COLO829 (cell line): ENCODE data around the gene SYNPO2.
A peak's percentile ranks its signal among the peaks of the same experiment; 100 is the strongest.
"Not testable (repeated sequence)": the region's sequence is repeated elsewhere in the genome, so short reads cannot be mapped to it uniquely, and the experiment has no call there.

Source experiments
- DNase-seq: peaks from one replicate; pipeline ENCODE4 v3.0.0; 2012; ENCODE audit warnings: low spot score

The SYNPO2 gene

DNA sequence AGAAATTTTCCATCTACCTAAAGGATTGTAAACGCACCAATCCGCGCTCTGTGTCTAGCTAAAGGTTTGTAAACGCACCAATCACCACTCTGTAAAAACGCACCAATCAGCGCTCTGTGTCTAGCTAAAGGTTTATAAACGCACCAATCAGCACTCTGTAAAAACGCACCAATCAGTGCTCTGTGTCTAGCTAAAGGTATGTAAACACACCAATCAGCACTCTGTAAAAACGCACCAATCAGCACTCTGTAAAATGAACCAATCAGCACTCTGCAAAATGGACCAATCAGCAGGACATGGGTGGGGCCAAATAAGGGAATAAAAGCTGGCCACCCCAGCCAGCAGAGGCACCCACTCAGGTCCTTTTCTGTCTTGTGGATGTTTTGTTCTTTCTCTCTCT is 10.1 kb upstream of the SYNPO2 start:
- DNase-seq = not testable (repeated sequence)

DNA sequence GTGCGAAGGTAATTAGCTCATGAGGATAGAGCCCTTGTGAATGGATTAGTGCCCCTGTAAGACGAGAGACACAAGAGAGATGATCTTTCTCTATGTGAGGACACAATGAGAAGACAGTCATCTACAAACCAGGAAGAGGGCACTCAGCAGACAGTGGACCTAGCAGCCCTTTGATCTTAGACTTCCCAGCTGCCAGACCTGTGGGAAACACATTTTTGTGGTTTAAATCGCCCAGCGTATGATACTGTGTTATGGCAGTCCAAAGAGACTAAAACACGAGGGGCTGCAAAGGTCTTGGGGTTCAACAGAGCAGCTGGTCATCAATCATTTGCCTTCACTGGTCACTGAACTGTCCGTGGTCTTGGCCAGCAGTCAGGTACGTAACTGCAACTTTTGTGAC is 9.2 kb upstream of the SYNPO2 start:
- DNase-seq = no peak

DNA sequence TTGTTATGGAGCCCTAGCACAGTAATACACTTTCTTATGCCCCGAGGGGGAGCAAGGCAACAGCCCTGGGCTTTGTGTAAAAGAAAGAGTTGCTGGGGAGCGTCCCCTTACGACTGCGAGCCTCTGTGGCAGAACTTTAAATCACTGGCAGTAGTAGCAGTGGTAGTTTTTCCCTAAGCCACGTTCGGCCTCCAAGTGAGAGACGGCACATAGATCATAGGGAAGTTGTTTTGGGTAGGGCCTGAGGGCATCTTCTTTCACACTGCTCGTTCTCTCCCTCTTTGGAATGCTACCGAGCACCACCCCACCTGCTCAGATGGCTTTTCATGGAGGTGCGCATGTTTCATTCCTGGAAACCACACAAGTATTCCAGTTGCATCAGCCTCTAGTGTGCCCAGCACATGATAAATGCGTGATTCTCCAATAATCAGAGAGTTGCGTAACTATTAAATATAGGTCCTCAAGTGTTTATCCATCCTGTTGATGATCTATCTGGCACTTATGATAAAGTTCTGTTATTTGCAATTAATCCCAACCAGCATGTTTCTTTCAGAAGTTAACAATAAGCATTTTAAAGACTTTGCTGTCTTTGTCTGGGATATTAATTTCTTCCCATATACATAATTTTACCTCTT is 7.0 kb upstream of the SYNPO2 start:
- DNase-seq = no peak

DNA sequence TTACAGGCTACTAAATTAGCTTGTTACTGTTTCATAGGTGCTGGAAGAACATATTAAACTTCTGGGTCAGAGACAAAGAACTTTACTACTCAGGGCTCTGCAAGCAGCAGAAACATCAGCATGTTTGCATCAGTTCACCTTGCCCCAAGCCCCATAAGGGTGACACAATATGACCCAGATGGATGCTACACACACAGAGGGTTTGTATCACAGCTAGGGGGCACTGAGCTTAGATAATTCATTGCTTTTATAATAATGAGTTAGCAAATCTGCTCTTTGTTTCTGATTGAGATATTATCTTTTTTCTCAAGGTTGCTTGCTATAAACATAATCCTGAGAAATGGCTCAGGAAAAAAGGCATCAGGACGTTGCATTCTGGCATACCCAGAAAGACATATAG is 4.8 kb upstream of the SYNPO2 start:
- no peak for DNase-seq

DNA sequence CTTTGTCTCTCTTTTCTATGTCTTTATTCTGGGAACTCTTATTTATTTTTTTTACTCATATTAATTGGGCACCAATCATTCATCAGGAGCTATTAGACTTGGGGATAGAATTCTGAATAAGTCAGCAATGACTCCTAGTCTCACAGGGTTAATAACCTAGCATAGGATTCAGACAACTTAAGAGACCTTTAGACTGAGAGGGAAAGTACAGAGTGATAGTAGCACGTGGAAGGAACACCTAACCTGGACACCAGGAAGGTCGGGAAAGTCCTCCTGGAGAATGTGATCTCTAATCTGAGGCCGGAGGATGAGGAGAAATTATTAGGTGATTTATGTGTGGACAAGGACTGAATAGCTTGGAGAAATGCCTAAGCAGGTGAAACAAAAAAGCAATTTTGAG is 3.9 kb upstream of the SYNPO2 start:
- DNase-seq = no peak

DNA sequence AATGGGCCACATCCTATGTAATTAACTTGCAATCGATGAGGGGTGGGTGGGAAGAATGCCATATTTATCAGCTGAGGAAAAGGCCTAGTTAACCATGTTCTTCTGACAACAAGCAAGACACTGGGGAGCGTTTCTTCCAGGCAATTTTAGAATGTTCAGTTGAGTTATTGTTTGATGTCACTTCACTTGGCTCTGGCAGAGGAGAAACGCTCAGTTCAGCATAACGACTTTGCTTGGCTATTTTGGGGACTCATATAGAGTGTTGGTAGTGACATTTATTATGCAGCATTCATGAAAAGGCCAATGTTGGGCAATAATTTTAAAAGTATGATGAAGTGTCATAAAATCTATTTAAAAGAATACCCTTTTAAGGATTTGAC is 648 bp downstream of the SYNPO2 start:
- no peak for DNase-seq

DNA sequence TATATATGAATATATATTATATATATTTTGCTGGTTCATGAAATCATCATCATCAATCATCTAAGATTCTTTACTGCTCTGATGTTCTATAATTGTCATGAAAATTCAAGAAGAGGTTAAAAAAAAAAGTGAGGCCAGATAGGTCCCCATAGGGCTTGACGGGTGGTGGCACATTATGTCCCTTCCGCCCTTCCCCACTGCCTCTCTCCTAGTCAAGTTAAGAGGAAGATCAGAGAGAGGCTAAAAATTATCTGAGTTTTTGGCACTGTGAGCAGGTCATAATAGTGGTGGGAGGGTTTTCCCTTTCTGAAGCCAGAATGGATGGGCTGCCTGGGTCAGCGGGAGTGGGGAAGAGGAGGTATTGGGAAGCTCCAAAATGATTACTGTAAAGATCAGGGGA is 5.4 kb downstream of the SYNPO2 start:
- DNase-seq = no peak

DNA sequence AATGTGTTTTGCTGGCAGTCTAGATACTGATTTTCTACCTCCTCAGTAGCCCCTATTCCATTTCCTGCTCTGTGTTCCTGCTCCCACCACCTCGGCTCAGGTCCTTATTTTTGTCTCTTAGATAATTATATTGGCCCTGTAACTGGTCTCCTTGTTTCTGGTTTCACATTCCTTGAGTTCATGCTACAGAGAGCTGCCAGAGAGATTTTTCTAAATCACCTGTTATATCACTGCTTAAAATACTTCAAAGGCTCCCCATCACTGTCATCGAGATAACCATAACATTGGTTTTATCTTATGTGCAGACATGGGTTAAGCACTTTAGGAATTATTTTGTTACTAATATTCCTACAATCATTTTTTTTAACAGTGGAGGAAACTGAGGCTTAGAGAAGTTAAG is 9.6 kb downstream of the SYNPO2 start:
- no peak for DNase-seq

DNA sequence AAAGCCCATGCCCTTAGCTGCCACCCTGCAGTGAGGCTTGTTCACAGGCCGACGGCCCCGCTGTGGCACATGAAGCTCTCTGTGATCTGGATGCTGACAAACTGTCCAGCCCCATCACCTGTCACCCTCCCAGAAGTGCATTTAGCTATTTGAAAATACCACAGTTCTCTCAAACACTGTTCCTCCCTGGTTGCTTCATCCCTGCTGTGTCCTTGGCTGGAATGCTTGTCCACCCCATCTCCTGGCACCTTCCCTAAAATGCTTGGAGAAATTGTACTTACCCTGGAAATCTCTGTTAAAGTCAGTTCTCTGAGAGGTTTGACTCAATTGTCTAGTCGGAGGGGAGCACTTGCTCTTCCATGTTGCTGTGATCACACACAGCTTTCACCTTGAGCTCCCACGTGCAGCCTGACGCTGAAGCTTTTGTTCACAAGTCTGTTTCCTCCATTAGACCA is 10.1 kb downstream of the SYNPO2 start:
- no peak for DNase-seq

DNA sequence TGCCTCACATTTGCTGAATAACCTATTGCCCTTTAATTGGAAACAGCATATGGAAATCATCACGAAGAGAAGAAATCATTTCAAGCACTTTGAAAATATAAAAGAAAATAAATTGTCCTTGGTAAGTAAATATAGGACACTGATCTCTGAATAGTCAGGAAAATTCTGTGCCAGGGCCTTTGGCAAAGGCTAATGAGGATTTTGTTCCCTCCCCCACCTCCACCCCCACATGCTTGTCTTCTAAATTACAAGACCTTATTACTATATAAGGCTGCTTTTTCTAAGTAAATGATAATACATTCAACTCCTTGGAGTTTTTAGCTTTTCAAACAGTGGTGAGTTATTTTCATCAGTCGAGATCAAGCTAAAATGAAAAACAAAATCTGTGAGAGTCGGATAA is 15.8 kb downstream of the SYNPO2 start:
- no peak for DNase-seq

DNA sequence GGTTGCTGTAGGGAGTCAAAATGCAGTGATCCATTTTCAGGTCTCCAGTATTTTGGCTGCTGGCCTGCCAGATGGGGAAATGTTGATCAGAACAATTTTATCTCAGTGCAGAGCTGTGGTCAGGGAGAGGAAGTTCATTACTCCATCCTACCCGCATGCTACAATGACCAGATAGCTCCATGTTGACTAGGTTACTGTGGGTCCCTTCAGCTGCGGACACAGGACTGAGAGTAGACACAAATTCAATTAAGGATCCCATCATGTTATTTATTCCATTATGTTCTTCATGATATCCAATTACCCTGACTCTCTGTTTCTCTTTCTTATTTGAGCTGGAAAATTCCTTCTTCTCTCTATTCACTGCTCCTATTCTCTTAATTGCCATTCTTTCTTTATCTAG is 16.3 kb downstream of the SYNPO2 start:
- DNase-seq = no peak

DNA sequence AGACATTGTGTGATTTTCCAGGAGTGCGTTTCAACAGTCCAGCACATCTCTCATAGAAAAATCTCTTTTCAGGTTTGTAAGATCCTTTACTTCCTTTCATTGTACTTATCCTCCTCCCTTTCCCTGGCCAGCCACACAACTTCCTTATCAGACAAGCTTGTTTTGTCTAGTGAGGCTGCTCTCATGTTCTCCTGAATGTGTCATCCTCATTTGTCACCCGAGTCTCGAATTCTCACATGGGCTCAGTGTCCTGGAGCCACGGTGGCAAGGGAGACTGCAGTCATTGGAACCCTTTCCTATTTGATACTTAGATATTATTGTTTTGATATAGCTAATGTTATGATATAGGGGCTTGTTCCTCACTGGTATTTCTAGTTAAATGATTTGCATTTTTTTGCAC is 16.9 kb downstream of the SYNPO2 start:
- DNase-seq = no peak

DNA sequence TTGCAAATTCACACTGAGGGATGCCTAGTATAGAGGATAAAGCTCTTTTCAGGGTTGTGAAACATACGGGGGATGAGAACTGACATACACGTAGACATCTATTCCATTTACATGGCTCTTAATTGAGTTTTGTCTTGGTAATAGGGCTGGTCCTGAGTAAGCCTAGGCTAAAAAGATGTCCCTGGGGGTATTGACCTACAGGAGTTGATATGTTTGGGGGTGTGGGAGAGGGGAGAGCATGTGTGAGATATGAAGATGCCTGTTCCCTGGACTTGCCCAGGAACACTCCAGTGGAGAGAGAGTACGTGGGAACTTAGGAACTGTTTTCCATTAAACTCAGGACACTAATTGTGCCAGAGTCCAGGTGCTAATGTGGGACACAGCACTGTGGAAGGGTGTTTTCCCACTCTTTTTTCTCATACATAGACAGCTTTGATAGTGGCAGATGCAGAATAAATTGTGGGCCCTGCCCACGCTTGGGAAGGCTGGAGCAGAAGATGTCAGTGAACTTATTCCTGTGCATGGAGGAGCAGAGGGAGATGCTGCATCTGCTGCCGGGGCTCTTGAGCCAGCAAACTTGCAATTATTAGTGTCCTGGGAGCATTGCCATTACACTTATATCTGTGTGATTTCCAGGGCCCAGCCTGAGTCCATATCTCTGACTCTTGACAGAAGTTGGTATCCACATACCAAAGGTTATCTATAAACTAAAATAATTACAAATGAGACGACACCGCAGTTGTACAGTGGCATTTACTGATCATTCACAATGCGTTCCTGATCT is 20.7 kb downstream of the SYNPO2 start:
- DNase-seq = no peak

DNA sequence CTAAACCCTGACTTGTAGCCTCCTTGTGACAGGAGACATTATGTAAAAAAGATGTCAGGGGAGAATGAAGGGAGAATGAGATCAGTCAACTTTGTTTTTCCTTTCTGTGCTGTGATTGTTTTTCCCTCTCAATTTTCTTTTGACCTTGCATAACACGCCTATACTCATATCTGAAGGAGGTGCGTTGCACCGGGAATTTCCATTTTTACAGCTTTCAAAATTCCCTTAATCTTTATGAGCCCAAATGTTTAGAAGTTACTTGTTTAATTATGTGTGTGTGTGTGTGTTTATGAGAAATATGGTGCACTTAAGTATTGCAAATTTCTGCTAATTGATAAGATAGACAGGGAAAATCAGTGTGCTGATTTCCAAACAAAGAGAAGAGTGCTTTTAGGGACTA is 21.6 kb downstream of the SYNPO2 start:
- no peak for DNase-seq

DNA sequence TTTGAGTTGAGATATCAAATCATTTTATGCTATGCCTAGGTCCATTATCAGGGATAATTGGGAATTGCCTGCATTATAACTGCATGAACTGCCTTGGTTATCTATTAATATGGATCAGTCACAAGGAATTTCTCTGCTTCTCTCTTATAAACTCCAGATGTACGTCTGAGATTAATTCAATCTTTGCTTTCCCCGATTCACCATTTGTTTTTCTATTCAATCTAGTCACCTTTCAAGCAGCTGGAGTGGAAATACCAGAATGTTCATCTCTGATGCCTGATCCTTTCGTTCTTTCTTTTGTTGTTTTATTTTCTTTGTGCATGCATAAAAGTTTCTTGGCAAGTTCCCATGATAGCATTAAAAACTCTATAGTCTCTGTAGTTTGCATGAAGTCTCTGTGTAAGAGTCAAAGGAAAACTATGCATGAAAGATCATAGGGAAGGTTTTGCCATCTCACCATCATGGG is 22.6 kb downstream of the SYNPO2 start:
- DNase-seq = no peak

DNA sequence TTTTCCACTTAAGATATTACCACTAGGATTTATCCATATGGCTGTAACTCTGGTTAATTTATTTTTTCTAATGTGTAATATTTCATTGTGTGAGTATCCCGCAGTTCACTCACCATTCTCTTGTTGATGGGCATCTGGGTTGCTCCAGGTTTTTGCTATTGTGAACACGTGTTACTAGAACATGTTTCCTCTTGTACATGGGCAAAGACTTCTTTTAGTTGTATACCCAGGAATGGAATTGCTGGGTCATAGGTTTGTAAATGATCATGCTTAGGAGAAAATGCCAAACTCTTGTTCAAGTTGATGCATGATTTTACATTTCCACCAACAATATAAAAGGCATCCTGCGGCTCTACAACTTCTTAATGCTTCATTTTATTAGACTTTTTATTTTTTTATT is 26.8 kb downstream of the SYNPO2 start:
- DNase-seq = no peak

DNA sequence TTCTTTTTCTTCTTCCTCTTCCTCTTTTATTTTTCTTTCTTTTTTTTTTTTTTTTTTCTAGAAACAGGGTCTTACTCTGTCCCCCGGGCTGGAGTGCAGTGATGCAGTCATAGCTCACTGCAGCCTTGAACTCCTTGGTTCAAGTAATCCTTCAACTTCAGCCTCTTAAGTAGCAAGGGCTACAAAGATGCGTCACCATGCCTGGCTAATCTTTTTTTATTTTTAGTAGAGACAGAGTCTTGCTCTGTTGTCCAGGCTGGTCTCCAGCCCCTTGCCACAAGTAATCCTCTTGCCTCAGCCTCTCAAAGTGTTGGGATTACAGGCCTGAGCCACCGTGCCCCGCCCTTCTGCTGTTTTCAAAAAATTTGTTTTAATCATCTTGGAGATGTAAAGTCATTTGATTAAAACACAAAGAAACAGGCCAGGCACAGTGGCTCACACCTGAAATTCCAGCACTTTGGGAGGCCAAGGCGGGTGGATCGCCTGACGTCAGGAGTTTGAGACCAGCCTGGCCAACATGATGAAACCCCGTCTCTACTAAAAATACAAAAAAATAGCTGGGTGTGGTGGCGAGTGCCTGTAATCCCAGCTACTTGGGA is 28.1 kb downstream of the SYNPO2 start:
- no peak for DNase-seq

DNA sequence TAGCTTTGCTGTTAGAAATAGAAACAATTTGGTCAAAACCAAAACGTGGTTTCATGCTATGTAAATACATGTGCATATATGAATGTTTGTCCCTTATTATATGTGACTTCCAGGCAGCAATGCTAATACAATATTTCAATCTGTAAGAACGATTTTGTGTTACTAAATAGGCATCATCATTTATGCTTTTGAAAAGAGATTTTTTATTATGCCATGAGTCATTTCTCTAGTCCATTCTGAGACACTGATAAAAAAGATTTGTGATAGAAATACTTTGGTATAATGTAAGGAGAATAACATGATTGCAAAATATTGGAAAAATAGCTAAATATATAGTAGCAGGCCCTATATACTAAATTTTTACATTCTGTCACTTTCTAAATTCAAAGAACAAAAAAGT is 28.9 kb downstream of the SYNPO2 start:
- DNase-seq = no peak

DNA sequence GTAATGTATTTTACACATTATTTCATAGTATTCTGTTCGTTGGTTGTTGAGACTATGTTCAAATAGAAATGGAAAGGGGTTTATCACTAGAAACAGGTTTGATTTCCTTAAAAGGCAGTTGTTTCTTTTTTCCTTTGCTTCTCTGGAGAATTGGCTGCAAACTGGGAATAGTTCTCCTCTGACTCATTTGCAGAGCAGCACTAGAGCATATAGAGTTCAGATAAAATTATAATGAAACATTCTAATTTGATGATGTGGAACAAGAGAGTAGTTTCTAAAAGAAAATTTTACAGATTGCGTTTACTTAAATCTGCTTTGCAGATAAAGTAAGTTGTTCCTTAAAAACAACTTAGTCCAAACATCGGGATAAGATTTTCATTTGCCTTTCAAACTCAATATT is 29.7 kb downstream of the SYNPO2 start:
- DNase-seq = peak; percentile 63

DNA sequence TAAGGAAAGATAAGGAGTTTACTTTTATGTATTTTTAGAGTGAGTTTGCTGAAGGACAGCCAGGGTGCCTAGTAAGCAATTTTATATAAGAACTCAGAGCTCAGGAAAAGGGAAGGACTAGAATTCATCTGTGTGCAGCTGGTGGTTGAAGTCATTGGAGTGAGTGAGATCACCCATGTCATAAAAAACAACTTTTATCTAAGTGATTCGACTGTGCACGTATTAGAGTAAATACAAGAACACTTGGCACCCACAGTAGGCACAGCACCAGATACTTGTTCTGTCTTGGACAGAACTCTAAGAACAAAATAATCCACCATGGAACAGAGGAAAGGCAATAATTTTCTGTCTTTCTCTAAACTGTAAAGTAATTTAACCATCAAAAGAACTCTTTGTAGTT is 31.6 kb downstream of the SYNPO2 start:
- DNase-seq = no peak

DNA sequence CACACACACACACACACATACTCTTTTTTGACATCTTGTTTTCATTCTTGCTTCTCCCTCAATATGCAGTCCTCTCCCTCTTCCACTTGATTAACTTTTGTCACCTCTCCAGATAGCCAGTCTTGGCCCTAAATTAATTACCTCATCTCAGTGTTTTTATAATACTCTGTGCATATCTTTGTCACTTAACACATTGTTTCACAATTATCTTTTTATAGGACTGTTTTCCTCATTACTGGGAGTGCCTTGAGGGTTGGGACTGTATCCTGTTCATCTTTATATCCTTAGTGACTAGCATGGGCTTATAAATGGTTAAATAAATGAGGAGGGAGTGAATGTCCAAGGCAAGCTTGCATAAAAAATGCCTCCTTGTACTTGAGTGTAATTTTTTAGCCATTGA is 33.1 kb downstream of the SYNPO2 start:
- no peak for DNase-seq

DNA sequence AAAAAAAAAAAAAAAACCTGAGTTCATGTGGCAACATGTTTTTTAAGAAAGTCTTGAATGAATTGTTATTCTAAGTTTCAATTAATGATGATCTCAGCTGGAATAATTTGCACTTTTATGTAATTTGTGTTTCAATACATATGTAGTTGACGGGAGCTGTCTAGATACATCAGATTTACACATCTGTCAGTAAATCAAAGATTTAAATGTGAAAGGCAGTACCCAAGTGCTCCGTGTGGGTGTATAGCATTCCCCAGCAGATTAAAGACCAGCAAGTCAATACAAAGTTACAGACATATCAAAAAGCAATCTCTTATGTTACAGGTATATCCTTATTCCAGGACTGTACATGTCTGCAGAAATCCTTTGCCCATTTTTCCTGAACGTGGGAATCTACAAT is 35.2 kb downstream of the SYNPO2 start:
- DNase-seq = no peak

DNA sequence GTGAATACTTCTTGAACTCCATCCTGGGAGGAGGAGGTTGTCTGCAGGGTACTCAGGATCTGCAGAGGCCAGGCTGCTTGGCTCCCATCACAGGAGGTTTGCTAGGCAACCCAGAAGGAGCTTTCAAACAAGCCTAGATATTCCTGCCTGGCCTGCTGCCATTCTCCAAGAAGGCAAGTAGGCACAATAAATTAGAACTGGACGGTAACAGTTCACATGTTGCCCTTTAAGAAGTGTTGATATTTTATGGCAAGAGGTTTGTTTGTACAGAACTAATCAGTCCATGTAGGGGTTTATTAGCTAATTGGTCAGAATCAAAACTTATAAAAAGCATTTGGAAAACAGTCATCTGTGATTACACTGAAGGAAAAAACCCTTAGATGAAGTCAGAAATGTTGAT is 39.3 kb downstream of the SYNPO2 start:
- no peak for DNase-seq

DNA sequence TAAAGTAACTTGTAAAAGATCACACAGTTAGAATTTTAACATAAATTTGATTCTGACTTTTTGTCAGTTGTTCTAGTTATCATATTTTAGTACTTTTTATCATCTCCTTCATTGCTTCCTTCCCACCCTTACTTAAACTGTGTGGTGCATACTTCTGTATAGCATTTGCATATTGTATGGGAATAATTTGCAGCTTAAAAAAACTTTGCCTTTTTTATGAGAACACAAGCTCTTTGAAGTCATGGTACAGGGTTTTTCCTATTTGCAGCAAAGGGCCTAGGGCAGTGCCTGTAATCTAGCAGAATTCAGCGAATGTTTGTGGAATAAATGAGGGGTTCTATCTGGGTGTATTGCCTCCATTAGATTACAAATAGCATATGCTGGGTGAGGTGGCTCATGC is 41.6 kb downstream of the SYNPO2 start:
- no peak for DNase-seq
